A549 treated with AZD2906 at 1 μM for 4 hours (cell line): Measurements from ENCODE around the gene IKZF2. TPM values are rescaled to one million over a fixed set of nuclear protein-coding genes. Genes with fewer than 3 reads are reported as not detected.

Source experiments
- total RNA-seq: library from RNA; stranded (reverse); fragments of 200-300 nt; extraction: Qiagen RNA extraction; gene quantifications from 5 replicates; pipeline ENCODE4 v1.2.3, GENCODE V29; 2022

IKZF2 gene
- 0.14 to 0.33 TPM (median 0.29 TPM) in 5 replicates for total RNA-seq

DNA sequence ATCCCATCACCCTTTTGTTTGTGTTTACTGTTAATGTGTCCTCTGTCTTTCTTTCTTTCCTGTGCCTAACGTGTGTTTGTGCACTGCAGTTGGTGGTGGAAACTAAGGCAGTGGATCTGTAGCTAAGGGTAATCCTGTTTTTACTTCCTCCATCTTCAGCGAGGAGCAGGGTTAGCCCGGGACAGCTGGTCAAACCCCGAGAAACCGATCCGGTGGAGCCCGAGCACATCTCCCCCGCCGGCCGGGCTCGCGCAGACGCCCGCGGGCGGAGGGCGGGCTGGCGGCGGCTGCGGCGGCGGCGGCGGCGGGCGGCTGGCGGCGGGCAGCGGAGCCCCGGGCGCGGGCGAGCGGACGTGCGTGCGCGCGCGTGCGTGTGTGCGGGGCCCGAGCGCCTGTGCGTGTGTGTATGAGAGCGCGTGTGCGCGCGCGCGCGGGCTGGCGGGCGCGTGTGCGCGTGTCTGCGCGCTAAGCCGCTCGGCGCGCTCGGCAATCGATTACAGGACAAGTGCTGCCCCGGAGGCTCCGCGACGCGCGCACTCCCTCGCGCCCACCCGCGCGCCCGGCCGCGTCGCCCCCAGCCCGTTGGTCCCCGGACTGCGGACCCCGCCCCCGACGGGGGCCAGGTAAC lies at the start of gene IKZF2:
Gene IKZF2, minus strand, starts transcription at position 176 of the 628 bp plus-strand sequence. CDS start 2,983 bp downstream, outside the sequence.

Other genes with a start within 250 kb of the IKZF2 start
- 10.5 to 14.1 TPM (median 11.8 TPM) in 5 replicates for gene SPAG16, start 132.9 kb upstream of the IKZF2 start, total RNA-seq